Measurements from ENCODE around the gene FAM117A.
"Not testable (repeated sequence)": the region's sequence is repeated elsewhere in the genome, so short reads cannot be mapped to it uniquely, and the experiment has no call there.

The FAM117A gene

DNA sequence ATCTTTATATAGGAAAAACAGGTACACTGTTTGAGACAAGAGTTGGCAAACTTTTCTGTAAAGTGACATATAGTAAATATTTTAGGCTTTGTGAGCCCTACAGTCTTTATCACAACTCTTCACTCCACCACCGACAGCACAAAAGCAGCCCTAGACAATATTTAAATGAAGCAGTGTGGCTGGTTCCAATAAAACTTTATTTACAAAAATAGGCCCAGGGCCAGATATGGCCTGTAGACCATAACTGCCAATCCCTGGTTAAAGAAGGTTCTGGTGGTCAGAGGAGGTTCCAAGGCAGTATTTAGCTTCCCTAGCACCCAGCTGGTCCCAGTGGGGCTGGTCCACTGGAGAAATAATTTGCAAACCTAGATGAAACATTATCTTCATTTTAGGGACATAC, 3.6 kb downstream of the FAM117A start:
- Histone ChIP-seq H3K27me3 (ENCODE audit: control insufficient read depth, insufficient read depth, low read length) (peaks cover 68% of the 10 kb centered on the region), H3K4me2 (ENCODE audit: low read length) (no peak overlapping the region), H3K9ac (ENCODE audit: low read depth, low read length) (no peak overlapping the region), H3K9me3 (replicated peaks; ENCODE audit: low read length) (no peaks in the 10 kb centered on the region), H3K4me3 (ENCODE audit: low read length) (no peak overlapping the region), H3K4me1 (ENCODE audit: control insufficient read depth, insufficient read depth, low read length) (peaks cover 14% of the 10 kb centered on the region), H3K36me3 (ENCODE audit: insufficient read depth, low read length) (no peaks in the 10 kb centered on the region)

DNA sequence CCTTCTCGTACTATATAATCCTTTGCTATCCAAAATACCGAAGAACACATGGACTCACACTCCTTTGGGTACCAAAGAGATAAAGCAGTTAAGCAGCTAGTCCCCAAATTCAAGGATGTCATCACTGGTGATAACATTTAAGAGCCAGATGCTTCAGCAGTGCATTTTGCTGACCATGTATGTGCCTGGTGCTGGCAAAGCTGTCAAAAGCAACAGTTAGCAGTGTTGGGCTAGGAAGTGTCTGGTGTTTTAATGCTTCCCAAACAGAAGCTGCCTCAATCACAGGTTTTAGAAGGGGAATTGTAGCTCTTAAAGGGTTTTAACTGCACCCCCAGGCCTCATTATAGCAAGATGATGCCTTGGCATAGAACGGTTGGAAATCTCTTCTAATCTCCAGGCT, 4.7 kb downstream of the FAM117A start:
- Histone ChIP-seq H3K27me3 (ENCODE audit: control insufficient read depth, insufficient read depth, low read length) (peaks cover 61% of the 10 kb centered on the region), H3K9me3 (replicated peaks; ENCODE audit: low read length) (no peaks in the 10 kb centered on the region), H3K4me1 (ENCODE audit: control insufficient read depth, insufficient read depth, low read length) (peaks cover 7% of the 10 kb centered on the region), H3K4me2 (ENCODE audit: low read length) (no peak overlapping the region), H3K36me3 (ENCODE audit: insufficient read depth, low read length) (no peaks in the 10 kb centered on the region), H3K9ac (ENCODE audit: low read depth, low read length) (no peak overlapping the region), H3K4me3 (ENCODE audit: low read length) (no peak overlapping the region)

DNA sequence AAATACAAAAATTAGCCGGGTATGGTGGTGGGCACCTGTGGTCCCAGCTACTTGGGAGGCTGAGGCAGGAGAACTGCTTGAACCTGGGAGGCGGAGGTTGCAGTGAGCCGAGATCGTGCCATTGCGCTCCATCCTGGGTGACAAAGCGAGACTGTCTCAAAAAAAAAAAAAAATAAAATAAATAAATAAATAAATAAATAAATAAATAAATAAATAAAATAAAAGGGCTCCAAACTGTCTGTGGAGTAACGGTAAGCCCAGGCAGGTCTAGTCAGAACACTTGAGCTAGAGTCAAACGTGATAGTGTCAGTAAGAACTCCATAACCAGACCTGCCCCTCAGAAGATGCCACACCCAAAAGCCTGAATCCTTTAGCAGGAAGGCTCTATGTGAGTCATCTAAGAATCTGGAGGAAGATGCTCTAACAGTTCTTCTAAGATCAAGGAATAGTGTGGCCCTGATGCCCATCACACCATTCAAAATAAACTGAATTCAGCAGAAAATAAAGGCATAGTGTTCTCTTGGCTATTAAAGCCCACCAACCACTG, 5.4 kb downstream of the FAM117A start:
- H3K9me3 ChIP-seq (replicated peaks; ENCODE audit: low read length); H3K36me3 ChIP-seq (ENCODE audit: insufficient read depth, low read length); H3K4me1 ChIP-seq (ENCODE audit: control insufficient read depth, insufficient read depth, low read length); H3K4me2 ChIP-seq (ENCODE audit: low read length); H3K4me3 ChIP-seq (ENCODE audit: low read length); H3K9ac ChIP-seq (ENCODE audit: low read depth, low read length): not testable (repeated sequence)
- H3K27me3 ChIP-seq (ENCODE audit: control insufficient read depth, insufficient read depth, low read length) = peaks cover 60% of the 10 kb centered on the region

DNA sequence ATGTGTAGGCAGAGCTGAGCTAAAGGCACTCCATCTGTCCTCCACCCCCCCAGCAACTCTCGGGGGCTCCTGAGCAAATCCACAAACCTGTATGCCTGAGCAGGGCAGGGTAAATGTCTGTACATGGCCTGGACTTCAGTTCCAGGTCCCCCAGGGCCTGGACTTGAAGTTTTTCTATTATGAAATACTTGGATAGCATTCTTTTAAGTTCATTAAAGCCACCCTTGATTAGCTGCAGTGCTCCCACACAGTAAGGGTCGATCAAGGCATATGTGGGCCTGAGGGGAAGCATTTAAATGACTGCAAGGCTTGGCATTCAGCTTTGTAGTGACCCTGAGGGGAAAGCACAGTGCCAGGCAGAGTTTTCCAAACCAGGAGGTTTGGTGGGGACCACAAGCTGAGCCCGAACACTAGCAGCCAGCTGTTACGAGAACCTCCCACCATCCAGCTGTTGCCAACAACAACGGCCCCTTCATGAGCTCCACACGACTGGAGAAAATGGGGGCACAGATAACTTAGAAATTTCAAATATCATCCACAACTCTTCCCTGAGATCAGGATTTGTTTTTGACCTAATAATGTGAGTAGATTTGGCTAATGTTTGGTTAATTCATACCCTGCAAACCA, 6.7 kb downstream of the FAM117A start:
- peaks cover 48% of the 10 kb centered on the region for H3K27me3 ChIP-seq (ENCODE audit: control insufficient read depth, insufficient read depth, low read length)
- H3K4me1 ChIP-seq (ENCODE audit: control insufficient read depth, insufficient read depth, low read length) = no peaks in the 10 kb centered on the region
- no peak overlapping the region for H3K9ac ChIP-seq (ENCODE audit: low read depth, low read length)
- no peaks in the 10 kb centered on the region for H3K36me3 ChIP-seq (ENCODE audit: insufficient read depth, low read length)
- no peak overlapping the region for H3K4me3 ChIP-seq (ENCODE audit: low read length)
- H3K9me3 ChIP-seq (replicated peaks; ENCODE audit: low read length) = no peaks in the 10 kb centered on the region
- H3K4me2 ChIP-seq (ENCODE audit: low read length) = no peak overlapping the region

DNA sequence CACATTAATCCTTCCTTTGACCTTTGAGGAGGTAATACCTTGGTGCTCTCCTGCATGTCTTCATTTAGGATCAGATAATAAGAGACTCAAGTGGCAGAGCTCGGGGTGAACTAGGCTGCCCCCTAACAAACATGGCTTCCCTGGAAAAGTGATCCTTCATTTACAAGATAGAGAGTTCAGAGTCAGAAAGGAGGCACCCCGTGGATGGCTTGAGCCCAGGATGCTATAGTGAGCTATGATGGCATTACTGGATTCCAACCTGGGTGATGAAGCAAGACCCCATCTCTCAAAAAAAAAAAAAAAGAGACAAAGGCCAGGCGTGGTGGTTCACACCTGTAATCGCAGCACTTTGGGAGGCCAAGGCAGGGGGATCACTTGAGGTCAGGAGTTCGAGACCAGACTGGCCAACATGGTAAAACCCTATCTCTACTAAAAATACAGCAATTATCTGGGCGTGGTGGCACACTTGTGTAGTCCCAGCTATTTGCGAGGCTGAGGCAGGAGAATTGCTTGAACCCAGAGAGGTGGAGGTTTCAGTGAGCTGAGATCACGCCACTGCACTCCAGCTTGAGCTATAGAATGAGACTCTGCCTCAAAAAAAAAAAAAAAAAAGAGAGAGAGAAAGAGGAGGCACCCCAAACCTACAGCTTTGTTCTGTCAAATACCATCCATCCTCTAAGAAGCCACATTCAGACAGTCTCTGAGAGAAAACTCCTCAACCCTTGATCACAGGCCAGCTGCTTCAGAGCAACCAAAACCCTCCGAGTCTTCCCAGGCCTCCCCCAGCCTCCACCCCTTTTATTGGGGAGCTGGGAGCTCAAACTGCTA, 7.4 kb downstream of the FAM117A start:
- no peaks in the 10 kb centered on the region for H3K36me3 ChIP-seq (ENCODE audit: insufficient read depth, low read length)
- no peaks in the 10 kb centered on the region for H3K4me1 ChIP-seq (ENCODE audit: control insufficient read depth, insufficient read depth, low read length)

DNA sequence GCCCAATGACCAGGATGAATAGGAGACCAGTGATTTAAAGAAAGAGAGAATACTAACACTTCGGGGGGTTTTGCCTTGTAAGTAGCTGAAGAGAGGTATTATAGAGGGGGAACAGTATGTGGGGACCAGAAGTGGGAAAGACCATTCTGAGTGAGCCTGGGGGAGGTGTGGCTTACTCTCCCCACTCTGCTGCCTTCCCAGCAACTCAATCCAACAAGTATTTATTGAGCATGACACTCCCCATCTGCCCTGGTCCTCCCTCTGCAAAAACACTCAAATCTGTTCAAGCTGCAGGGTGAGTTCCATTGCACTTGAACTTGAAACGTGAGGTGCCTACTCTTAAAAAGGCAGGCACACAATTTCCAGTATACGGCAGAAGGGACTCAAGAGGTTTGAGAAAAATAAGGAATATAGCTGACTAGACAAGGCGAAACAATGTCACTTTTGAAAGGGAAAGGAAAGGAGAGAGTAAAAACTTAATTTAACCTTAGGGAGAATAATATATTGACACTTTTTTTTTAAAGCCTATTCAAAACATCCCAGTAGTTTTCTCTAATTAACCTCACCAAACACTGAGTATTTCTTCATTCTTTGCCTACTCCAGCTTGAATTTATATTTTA, 8.2 kb downstream of the FAM117A start:
- Histone ChIP-seq H3K4me1 (ENCODE audit: control insufficient read depth, insufficient read depth, low read length) (no peaks in the 10 kb centered on the region), H3K9ac (ENCODE audit: low read depth, low read length) (no peak overlapping the region), H3K4me3 (ENCODE audit: low read length) (no peak overlapping the region), H3K9me3 (replicated peaks; ENCODE audit: low read length) (no peaks in the 10 kb centered on the region), H3K36me3 (ENCODE audit: insufficient read depth, low read length) (no peaks in the 10 kb centered on the region), H3K4me2 (ENCODE audit: low read length) (no peak overlapping the region), H3K27me3 (ENCODE audit: control insufficient read depth, insufficient read depth, low read length) (peaks cover 33% of the 10 kb centered on the region)

More for the DNA sequence above, 7.4 kb downstream of the FAM117A start:
- Histone ChIP-seq H3K9ac (ENCODE audit: low read depth, low read length) (no peak overlapping the region), H3K4me2 (ENCODE audit: low read length) (no peak overlapping the region), H3K4me3 (ENCODE audit: low read length) (no peak overlapping the region), H3K9me3 (replicated peaks; ENCODE audit: low read length) (no peaks in the 10 kb centered on the region), H3K27me3 (ENCODE audit: control insufficient read depth, insufficient read depth, low read length) (peaks cover 41% of the 10 kb centered on the region)

DNA sequence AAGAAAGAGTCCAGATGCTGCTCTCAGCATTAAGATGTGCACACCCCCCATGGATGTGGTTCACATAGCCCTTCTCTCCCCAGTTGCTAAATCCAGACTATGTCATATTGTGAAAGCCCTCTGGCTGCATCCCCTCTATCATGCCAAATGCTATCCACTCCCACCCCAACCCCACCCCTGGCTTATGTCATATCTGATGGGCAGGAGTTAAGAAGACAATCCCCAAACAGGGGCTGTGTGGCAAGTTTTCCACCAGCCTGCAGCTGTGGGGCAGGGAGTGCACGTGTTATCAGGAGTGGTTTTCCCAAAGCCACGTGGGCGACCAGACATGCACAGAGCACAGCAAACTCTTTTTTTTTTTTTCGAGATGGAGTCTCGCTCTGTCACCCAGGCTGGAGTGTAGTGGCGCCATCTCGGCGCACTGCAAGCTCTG, 10.0 kb downstream of the FAM117A start:
- Histone ChIP-seq H3K9ac (ENCODE audit: low read depth, low read length) (no peak overlapping the region), H3K27me3 (ENCODE audit: control insufficient read depth, insufficient read depth, low read length) (peaks cover 26% of the 10 kb centered on the region), H3K4me2 (ENCODE audit: low read length) (no peak overlapping the region), H3K4me1 (ENCODE audit: control insufficient read depth, insufficient read depth, low read length) (no peaks in the 10 kb centered on the region), H3K9me3 (replicated peaks; ENCODE audit: low read length) (no peaks in the 10 kb centered on the region), H3K4me3 (ENCODE audit: low read length) (no peak overlapping the region), H3K36me3 (ENCODE audit: insufficient read depth, low read length) (no peaks in the 10 kb centered on the region)

DNA sequence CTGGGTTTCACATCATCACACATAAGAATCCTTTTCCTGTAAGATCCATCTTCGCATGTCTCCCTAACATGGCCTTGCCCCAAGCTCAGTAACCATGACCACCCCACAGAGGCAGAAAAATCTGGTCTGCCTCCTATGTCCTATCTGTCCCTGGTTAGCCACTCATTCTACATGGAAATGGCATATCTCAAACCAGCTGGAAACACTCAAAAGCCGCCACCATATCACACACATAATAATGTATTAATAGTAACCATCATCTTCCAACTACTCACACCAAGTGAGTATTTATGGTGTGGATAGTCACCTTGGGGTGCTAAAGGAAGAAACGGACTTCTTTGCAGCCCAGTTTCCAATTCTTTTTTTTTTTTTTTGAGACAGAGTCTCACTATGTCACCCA, 11.4 kb downstream of the FAM117A start:
- Histone ChIP-seq H3K4me2 (ENCODE audit: low read length) (no peak overlapping the region), H3K9ac (ENCODE audit: low read depth, low read length) (no peak overlapping the region), H3K36me3 (ENCODE audit: insufficient read depth, low read length) (no peaks in the 10 kb centered on the region), H3K4me3 (ENCODE audit: low read length) (no peak overlapping the region), H3K4me1 (ENCODE audit: control insufficient read depth, insufficient read depth, low read length) (no peaks in the 10 kb centered on the region), H3K27me3 (ENCODE audit: control insufficient read depth, insufficient read depth, low read length) (peaks cover 23% of the 10 kb centered on the region), H3K9me3 (replicated peaks; ENCODE audit: low read length) (no peaks in the 10 kb centered on the region)

DNA sequence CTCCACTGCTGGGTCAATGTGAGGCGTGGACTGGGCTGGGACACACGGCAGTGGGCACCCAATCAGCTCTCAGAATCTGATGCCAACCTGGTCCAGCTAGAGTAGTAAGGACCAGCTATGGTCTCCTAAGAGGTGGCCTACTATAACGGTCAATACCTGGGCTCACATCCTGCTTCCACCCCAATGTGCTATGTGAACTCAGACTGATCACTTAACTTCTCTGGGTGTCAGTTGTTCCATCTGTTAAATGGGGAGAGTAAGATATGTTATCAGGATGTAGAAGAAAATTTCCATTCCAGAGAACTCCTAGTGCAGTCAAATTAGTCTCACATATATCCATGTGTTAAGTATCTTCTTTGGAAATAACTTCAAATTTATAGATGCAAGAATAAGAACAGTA, 14.2 kb downstream of the FAM117A start:
- H3K4me2 ChIP-seq (ENCODE audit: low read length) = no peak overlapping the region
- no peaks in the 10 kb centered on the region for H3K36me3 ChIP-seq (ENCODE audit: insufficient read depth, low read length)
- no peak overlapping the region for H3K9ac ChIP-seq (ENCODE audit: low read depth, low read length)
- H3K9me3 ChIP-seq (replicated peaks; ENCODE audit: low read length) = no peaks in the 10 kb centered on the region
- no peak overlapping the region for H3K4me3 ChIP-seq (ENCODE audit: low read length)
- H3K4me1 ChIP-seq (ENCODE audit: control insufficient read depth, insufficient read depth, low read length) = no peaks in the 10 kb centered on the region
- peaks cover 31% of the 10 kb centered on the region for H3K27me3 ChIP-seq (ENCODE audit: control insufficient read depth, insufficient read depth, low read length)

DNA sequence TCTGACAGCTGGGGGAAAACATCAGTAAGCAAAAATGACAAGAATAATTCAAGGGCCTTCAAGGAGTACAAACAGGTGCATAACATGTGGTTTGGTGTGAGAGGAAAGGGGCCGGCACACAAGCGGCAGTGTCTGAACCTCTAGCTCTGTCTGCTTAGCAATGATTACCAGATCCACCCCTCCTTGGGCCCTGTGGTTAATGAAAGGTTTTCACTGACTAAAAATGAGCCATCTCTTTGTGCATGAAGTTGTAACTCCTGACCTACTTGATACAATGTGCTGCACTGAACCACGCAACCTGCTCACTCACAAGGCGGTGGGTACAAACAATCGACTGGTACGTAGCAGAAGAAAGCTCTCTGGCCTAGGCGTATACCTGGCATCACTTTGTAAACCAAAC, 15.1 kb downstream of the FAM117A start:
- Histone ChIP-seq H3K9me3 (replicated peaks; ENCODE audit: low read length) (no peaks in the 10 kb centered on the region), H3K9ac (ENCODE audit: low read depth, low read length) (no peak overlapping the region), H3K4me2 (ENCODE audit: low read length) (no peak overlapping the region), H3K4me3 (ENCODE audit: low read length) (no peak overlapping the region), H3K36me3 (ENCODE audit: insufficient read depth, low read length) (no peaks in the 10 kb centered on the region), H3K27me3 (ENCODE audit: control insufficient read depth, insufficient read depth, low read length) (peaks cover 31% of the 10 kb centered on the region), H3K4me1 (ENCODE audit: control insufficient read depth, insufficient read depth, low read length) (no peaks in the 10 kb centered on the region)

DNA sequence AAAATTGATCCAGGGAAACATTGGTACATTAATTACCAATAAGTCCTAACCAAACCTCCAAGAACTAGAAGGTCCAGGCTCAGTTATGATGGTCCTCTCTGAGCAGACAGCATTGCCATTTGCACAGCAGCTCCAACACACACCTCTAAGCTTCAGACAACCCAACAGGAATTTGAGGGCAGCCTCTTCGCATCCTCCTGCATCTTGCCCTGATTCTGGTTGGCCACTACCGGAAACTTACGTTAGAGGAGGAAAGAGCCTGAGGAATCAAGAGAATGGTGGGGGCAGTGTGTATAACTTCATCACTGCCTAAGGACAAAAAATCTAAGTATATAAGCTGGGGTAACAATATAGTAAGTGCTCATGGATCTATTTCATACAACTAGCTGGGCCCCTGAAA, 15.7 kb downstream of the FAM117A start:
- Histone ChIP-seq H3K4me3 (ENCODE audit: low read length) (no peak overlapping the region), H3K4me1 (ENCODE audit: control insufficient read depth, insufficient read depth, low read length) (no peaks in the 10 kb centered on the region), H3K36me3 (ENCODE audit: insufficient read depth, low read length) (no peaks in the 10 kb centered on the region), H3K4me2 (ENCODE audit: low read length) (no peak overlapping the region), H3K9me3 (replicated peaks; ENCODE audit: low read length) (no peaks in the 10 kb centered on the region), H3K27me3 (ENCODE audit: control insufficient read depth, insufficient read depth, low read length) (peaks cover 31% of the 10 kb centered on the region), H3K9ac (ENCODE audit: low read depth, low read length) (no peak overlapping the region)

All from skeletal muscle satellite cell (primary cell).